GM12875 (cell line): ENCODE results near the gene GRIN3A.

Experiments
- H3K4me3 ChIP-seq: one replicate; pipeline ENCODE4 v1.5.1; 2011; ENCODE audit warnings: low read depth, low read length, control low read depth
- CTCF ChIP-seq: IDR thresholded peaks from 2 replicates; pipeline ENCODE4 v1.5.1; 2011; ENCODE audit warnings: low read depth, mild to moderate bottlenecking, control low read depth, inconsistent platforms, low read length, moderate library complexity, borderline replicate concordance; ENCODE audit not compliant: insufficient read depth

Gene GRIN3A

GRCh38 chr9:101527066-101527465, 211.4 kb downstream of the GRIN3A start:
- H3K4me3 ChIP-seq, result no peak overlapping the region
- TF ChIP-seq CTCF, result no peak

- no peak for TF ChIP-seq CTCF
- H3K4me3 ChIP-seq, result no peak overlapping the region
Measured at GRCh38 chr9:101524371-101524770, 214.1 kb downstream of the GRIN3A start.
